Transverse colon (tissue), 4 donors: ENCODE measurements around the gene LRP8. TPM values are rescaled to one million over a fixed set of nuclear protein-coding genes. Genes with fewer than 3 reads are reported as not detected.

Source experiments
- DNase-seq: peaks from one replicate; pipeline ENCODE4 v3.0.0-alpha.2; 2019
- H3K27ac ChIP-seq, 4 donors: fragments of 200-600 bp; sonication (generic); 2 replicates each; pipeline ENCODE4 v1.5.1; 2016 to 2018; ENCODE audit warnings: inconsistent platforms in 4 of 4
- H3K27me3 ChIP-seq: fragments of 200-600 bp; sonication (generic); 2 replicates; pipeline ENCODE4 v1.5.1; 2017; ENCODE audit warnings: inconsistent platforms
- H3K36me3 ChIP-seq, 4 donors: fragments of 200-600 bp; sonication (generic); 2 replicates each; pipeline ENCODE4 v1.5.1; 2017 to 2019; ENCODE audit warnings: inconsistent platforms in 4 of 4
- H3K4me1 ChIP-seq, 4 donors: fragments of 200-600 bp; sonication (generic); 2 replicates each; pipeline ENCODE4 v1.5.1; 2017 to 2020; ENCODE audit warnings: inconsistent platforms in 4 of 4
- H3K4me3 ChIP-seq, 4 donors: fragments of 200-600 bp; sonication (generic); 1 replicate in 1 of 4; 2 replicates in 3 of 4; pipeline versions ENCODE4 v1.5.1 to v1.6.1; 2017 to 2019; ENCODE audit warnings: inconsistent platforms in 4 of 4
- H3K9me3 ChIP-seq, 2 donors: fragments of 200-600 bp; sonication (generic); 2 replicates each; pipeline ENCODE4 v1.5.1; 2017 to 2019; ENCODE audit warnings: inconsistent platforms in 2 of 2
- CTCF ChIP-seq, 5 experiments: fragments of 200-600 bp in 3 of 5; fragments of 450-650 bp in 2 of 5; sonication (generic) in 3 of 5; IDR thresholded peaks; 1 replicate in 2 of 5; 2 replicates in 3 of 5; pipeline ENCODE4 v1.5.1; 2016 to 2017; ENCODE audit warnings: antibody characterized with exemption in 5 of 5, inconsistent platforms in 3 of 5, mild to moderate bottlenecking in 2 of 5, moderate library complexity in 1 of 5
- EP300 ChIP-seq: sonication (generic); formaldehyde crosslinking; IDR thresholded peaks from one replicate; pipeline ENCODE4 v1.6.1; 2017; ENCODE audit warnings: antibody characterized with exemption, low read depth
- POLR2A ChIP-seq: fragments of 450-650 bp; IDR thresholded peaks from one replicate; pipeline ENCODE4 v1.6.1; 2016; ENCODE audit warnings: antibody characterized with exemption, mild to moderate bottlenecking, moderate library complexity
- POLR2AphosphoS5 ChIP-seq, 3 donors: sonication (generic); formaldehyde crosslinking; IDR thresholded peaks; one replicate each; pipeline ENCODE4 v1.6.1; 2016; ENCODE audit warnings: antibody characterized with exemption in 3 of 3
- WGBS, 2 donors: methylation state at CpG; one replicate each; pipeline ENCODE4 v1.1.5; 2018; ENCODE audit warnings: low coverage in 1 of 2; 5-methylcytosine and 5-hydroxymethylcytosine counted together
- in situ Hi-C, 4 donors: fragments of 200-750 bp; cut with MboI; loops; one replicate each; pipeline versions ENCODE4 v1.15.0 to v1.15.1; 2017; ENCODE audit warnings: low sequenced_read_pairs in 3 of 4, low pct_ligation_motif_present in 1 of 4, low pct_unique_long_range_greater_than_20kb in 1 of 4
- intact Hi-C: fragments of 100-400 bp; cut with DNase I; formaldehyde crosslinking; loops from one replicate; pipeline ENCODE4 v1.15.1; 2023; ENCODE audit warnings: low total_unique reads
- total RNA-seq, 4 donors: library from RNA; depleted of rRNA; stranded (reverse); fragments of >200 nt; gene quantifications; one replicate each; pipeline ENCODE4 v1.1.0, GENCODE V29; 2016

The LRP8 gene
- total RNA-seq = 10 to 100 TPM in 1 of 4 donors, 1 to 10 TPM in 1, under 1 TPM in 2; 0.37 to 10.7 (median 1.4) TPM

- Histone ChIP-seq H3K9me3 (no peaks in the 10 kb centered on the region), H3K4me3 (peak within 1 kb of the TSS; percentile 49 to 80 (median 66)), H3K4me1 (peaks cover 10 to 25% (median 21%) of the 10 kb centered on the region in 4 donors), H3K27me3 (no peaks in the 10 kb centered on the region), H3K36me3 (no peaks in the 10 kb centered on the region), H3K27ac (peak within 1 kb of the TSS; percentile 71 to 86 (median 75))
- WGBS, 2 donors = 2% methylated on average over 24 of the region's 47 CpGs; no CpG with 5 or more reads in 1 of the 2 donors
- peak; percentile 76 for DNase-seq
- intact Hi-C loops = no loop called here
- TF ChIP-seq EP300 (no peak), POLR2A (no peak), CTCF (IDR thresholded peaks at IDR 0.05) (no peak), POLR2AphosphoS5 (IDR thresholded peaks at IDR 0.05) (no peak)
- in situ Hi-C loops = no loop called here
Observed at GRCh38 chr1:53328009-53328461, at the start of gene LRP8. Gene LRP8, minus strand, starts transcription at chr1:53328070. Its CDS starts 158 bp downstream, at chr1:53327912.

GRCh38 chr1:53377438-53377841, 49.6 kb upstream of the LRP8 start:
- Histone ChIP-seq H3K4me3 (no peak overlapping the region), H3K36me3 (no peaks in the 10 kb centered on the region), H3K4me1 (no peaks in the 10 kb centered on the region), H3K27ac (no peak overlapping the region), H3K27me3 (no peaks in the 10 kb centered on the region), H3K9me3 (no peaks in the 10 kb centered on the region)
- intact Hi-C loops = no loop called here
- 83 to 92% methylated on average over 1 to 5 of the region's 13 CpGs for WGBS, 2 donors
- DNase-seq = no peak
- no peak for TF ChIP-seq CTCF (IDR thresholded peaks at IDR 0.05)
- TF ChIP-seq POLR2AphosphoS5 (IDR thresholded peaks at IDR 0.05) = no peak
- no peak for TF ChIP-seq EP300
- no peak for TF ChIP-seq POLR2A
- in situ Hi-C loops = no loop called here

- no peak overlapping the region for H3K4me3 ChIP-seq
- WGBS, 2 donors = 81% methylated on average over 4 to 14 of the region's 14 CpGs
- DNase-seq = no peak
- intact Hi-C loops (no loop called here), in situ Hi-C loops (no loop called here)
- H3K27ac ChIP-seq = no peak overlapping the region
- H3K9me3 ChIP-seq = no peaks in the 10 kb centered on the region
- no peaks in the 10 kb centered on the region for H3K4me1 ChIP-seq
- TF ChIP-seq EP300 (no peak), CTCF (IDR thresholded peaks at IDR 0.05) (no peak), POLR2AphosphoS5 (IDR thresholded peaks at IDR 0.05) (no peak), POLR2A (no peak)
- no peaks in the 10 kb centered on the region for H3K27me3 ChIP-seq
- no peaks in the 10 kb centered on the region for H3K36me3 ChIP-seq
Observed at GRCh38 chr1:53376742-53377437, 49.0 kb upstream of the LRP8 start.

- H3K27ac ChIP-seq = no peak overlapping the region
- H3K4me3 ChIP-seq = no peak overlapping the region
- H3K27me3 ChIP-seq = no peaks in the 10 kb centered on the region
- TF ChIP-seq POLR2AphosphoS5 (IDR thresholded peaks at IDR 0.05) (no peak), CTCF (IDR thresholded peaks at IDR 0.05) (no peak), EP300 (no peak), POLR2A (no peak)
- no peaks in the 10 kb centered on the region for H3K36me3 ChIP-seq
- in situ Hi-C loops = no loop called here
- no peaks in the 10 kb centered on the region for H3K9me3 ChIP-seq
- intact Hi-C loops = no loop called here
- DNase-seq = no peak
- H3K4me1 ChIP-seq = no peaks in the 10 kb centered on the region
- 55% methylated on average over 12 of the region's 14 CpGs; no CpG with 5 or more reads in 1 of the 2 donors for WGBS, 2 donors
Observed at GRCh38 chr1:53376041-53376461, 48.2 kb upstream of the LRP8 start.
